Stimulated activated CD4-positive, alpha-beta T cell treated with anti-CD3 and anti-CD28 coated beads, TNF-alpha, amount 100 ng/mL, for 1 hour (primary cell): Measurements from ENCODE around the gene VSIG4.
A peak's percentile ranks its signal among the peaks of the same experiment; 100 is the strongest.
"Not testable (repeated sequence)": the region's sequence is repeated elsewhere in the genome, so short reads cannot be mapped to it uniquely, and the experiment has no call there.

ENCODE experiments used
- DNase-seq, 3 donors: peaks; one replicate each; pipeline ENCODE4 v3.0.0-alpha.2; 2020; ENCODE audit warnings: low read depth in 3 of 3, low spot score in 1 of 3

Gene VSIG4

GRCh38 chrX:66039944-66040343, at the start of gene VSIG4:
TSS of gene VSIG4 (minus strand) at chrX:66040080. CDS start at chrX:66039998, 82 bp downstream.
- DNase-seq, result no peak

- no peak for DNase-seq
These were observed 36.9 kb upstream of the VSIG4 start for GRCh38 chrX:66076801-66077200.

DNA sequence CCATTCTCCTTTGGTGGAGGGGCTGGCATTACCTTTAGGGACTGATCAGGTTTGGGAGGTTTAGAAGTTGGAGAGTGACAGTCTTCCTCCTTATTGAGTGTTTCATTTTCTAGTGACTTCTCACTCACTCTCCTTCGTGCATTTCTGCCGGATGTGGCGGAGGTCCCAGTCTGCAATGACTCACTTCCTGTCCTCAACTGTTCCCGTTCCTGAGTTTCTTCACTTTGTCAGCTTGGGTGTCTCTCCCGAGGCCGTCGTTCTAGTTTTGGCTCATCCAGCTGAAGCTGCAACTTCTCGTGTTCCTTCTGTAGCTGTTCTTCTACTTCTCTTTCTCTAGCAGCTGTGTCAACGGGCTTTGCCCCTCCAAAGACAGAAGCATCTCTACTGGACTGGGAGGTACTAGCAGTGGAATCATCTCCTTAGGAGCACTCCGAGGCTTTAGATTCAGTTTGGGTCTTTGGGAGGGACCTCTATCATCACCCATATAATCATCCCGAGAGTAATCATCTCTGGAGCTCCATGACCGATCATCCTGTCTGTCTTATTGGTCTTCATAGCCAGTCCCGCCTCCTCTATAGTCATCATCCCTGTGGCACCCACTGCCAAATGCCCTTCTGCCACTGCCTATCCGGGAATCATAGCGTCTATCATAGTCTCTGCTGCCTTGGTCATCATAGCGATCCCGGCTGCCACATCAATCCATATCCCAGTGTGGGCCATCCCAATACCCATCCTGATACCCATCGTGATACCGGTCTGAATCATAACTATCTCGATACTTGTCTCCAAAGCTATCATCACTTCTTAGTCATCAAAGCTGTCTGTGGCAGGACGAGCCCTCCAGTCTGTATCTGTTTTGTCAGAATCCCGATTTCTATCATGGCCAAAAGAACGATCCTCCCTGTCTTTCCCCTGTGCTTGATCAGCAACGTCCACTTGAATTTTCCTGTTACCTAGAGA, 35.3 kb upstream of the VSIG4 start:
- DNase-seq, result peak in 1 of 3 donors; percentile 1

DNA sequence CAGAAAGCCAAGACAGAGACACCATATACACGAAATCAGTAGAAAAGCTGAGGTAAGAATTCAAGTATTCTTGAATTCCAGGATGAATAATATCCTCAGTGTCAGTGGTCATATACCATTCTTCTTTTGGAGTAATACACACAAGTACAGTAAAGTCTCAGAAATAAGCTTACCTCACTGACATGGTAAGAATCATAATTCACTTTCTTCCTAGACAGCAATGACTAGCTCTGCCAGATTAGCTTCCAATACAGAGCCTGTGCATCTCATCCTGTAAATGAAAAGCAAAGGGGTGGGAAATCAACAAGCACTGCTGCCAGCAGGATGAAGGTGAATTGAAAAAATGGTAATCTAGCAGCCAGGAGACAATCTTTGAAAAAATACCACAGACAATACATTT, 31.2 kb upstream of the VSIG4 start:
- no peak for DNase-seq

- no peak for DNase-seq
These were observed 24.4 kb upstream of the VSIG4 start for GRCh38 chrX:66064261-66064660.

DNA sequence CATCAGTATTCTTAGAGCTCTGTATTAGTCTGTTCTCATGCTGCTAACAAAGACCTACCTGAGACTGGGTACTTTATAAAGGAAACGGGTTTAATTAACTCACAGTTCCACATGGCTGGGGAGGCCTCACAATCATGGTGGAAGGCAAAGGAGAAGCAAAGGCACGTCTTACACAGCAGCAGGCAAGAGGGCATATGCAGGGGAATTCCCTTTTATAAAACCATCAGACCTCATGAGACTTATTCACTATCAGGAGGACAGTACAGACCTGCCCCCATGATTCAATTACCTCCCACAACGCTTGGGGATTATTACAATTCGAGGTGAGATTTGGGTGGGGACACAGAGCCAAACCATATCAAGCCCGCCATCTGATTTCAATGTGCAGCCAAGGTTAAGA, 17.1 kb upstream of the VSIG4 start:
- not testable (repeated sequence) for DNase-seq

DNA sequence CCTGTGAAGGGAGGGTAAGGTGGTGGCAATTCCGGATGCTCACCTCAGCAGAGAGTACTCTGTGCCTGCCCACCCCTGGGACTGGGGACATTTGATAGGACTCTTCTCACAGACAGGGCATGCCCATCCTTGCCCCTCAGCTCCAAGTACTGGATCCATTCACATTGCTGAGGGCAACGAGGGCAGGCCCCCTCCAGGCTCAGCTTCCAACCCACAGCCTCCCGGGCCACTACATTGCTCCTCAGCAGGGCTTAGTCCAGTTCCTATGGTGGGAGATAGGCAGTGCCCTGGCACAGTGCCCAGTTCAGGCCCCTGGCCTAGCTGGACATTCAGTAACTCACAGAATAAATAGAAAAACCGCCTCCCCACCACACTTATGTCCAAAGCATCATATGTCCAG, 15.1 kb upstream of the VSIG4 start:
- DNase-seq, result no peak

DNA sequence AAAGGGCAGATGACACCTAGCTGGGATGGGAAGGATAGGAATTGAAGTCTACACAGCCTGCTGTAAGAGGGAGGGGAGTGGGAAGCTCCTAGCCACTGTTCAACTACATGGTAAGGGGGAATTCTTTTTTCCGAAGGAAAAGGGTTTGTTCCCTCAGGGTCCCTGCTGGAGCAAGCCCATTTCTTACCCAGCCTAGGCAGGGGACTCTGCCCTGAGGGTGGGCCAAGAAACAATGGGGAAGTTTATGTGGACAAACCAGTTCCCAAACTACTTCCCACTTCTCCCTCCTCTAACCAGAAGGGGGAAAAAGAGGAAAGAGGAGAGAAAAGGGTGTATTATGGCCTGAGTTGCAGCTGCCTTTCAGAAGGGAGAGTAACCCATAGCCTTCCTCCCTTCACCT, 13.5 kb upstream of the VSIG4 start:
- no peak for DNase-seq

DNA sequence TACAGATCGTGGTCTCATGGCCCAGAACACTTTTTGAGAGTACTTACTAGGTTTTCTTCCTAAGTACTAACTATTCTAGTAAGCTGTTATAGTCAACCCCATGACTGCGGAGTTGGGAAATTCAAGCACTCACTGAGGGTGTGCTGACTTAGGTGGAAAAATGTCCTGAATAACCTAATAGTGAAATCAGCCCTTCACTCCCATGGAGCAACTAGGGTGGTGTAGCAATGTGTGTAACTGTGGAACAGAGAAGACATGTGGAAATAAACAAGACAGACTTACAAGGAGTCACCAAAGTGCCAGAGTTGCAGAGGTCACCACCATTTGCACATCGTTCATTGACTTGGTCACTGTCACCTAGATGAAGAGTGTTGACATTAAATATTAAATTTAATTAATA, 12.1 kb upstream of the VSIG4 start:
- DNase-seq, result no peak

DNA sequence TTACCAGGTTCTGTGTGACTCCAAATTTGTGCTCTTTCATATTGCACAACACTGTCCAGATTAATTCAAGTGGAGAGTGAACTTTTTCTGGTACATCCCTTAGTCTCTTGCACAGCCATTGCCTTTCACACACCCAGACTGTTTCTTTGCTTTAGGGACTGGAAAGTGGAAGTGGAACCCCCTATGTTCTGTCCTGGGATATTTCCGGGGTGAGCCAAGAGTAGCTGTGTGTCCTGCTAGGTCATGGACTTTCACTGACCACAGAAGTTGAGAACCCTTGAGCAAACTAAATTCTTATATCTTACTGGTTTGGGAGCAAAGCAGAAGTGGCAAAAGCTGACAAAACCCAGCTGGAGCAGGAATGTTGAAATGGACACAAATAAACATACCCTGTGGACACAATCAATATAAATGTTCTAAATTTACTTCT, 10.3 kb upstream of the VSIG4 start:
- DNase-seq, result no peak

- no peak for DNase-seq
These were observed 9.2 kb upstream of the VSIG4 start for GRCh38 chrX:66049056-66049455.

DNA sequence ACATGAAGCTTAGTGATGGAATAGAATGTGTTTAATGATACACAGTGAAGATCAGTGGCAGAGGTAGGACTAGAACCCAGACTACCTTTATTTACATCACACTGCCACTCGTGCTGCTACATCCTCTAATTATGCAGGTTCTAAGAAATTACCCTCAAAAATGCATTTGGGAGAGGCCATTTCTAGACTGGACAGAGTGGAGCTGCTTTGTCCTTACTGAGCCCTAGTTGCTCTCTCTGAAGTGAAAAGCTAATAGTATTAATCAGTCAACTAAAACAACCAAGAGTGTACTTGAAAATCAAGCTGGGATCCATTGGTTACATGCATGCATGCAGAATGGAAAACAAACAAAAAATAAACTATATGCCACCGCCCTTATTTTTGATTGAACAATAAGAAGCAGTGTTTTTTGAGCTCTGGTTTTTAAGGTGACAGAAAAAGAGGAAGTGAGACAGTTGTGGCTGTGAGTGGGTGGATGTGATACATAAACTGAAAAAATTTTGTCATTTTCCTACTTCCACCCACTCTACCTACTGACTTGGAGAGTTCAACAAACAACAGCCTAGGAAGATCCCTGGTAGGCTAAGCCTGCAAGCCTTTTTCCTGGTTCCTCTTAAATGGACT, 6.8 kb upstream of the VSIG4 start:
- DNase-seq, result no peak

DNA sequence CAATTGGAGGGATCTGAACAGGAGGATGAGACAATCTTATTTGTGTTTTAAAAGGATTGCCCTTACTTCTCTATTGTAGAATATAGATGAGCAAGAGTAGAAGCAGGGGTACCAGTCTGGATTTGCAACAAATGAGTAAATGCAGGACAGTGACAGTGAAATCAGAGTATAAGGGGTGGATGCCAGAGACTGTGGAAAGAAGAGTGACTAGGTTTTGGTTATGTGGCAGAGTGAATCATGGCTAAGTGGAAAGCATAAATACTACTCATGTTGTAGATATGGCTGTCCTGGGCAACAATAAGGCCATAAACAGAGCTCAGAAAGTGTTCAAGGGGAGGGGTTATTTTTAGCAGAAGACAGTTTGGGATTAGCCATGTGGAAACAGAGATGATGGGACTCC, 6.0 kb upstream of the VSIG4 start:
- DNase-seq, result no peak

- DNase-seq, result no peak
These were observed 3.7 kb upstream of the VSIG4 start for GRCh38 chrX:66043584-66043983.

GRCh38 chrX:66042307-66043077, 2.6 kb upstream of the VSIG4 start:
- DNase-seq, result no peak

- DNase-seq, result no peak
These were observed 1.8 kb downstream of the VSIG4 start for GRCh38 chrX:66038115-66038514.

DNA sequence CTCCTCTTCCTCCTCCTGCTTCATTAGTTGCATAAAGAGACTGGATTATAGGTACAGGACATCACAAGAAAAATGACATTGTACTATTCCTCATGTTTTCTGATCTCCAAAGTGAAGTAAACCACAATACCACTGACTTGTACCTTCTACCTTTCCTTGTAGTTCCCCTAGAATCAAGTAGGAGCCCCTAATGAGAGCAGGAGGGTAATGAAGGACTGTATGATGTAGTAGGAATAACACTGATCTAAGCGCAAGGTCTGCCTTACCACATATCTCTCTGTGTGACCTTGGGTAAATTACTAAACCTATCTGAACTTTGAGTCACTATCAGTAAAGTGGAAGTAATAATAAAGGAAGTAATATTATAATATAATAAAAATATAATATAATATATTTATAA, 3.6 kb downstream of the VSIG4 start:
- DNase-seq, result no peak

- no peak for DNase-seq
These were observed 4.2 kb downstream of the VSIG4 start for GRCh38 chrX:66035667-66036066.

DNA sequence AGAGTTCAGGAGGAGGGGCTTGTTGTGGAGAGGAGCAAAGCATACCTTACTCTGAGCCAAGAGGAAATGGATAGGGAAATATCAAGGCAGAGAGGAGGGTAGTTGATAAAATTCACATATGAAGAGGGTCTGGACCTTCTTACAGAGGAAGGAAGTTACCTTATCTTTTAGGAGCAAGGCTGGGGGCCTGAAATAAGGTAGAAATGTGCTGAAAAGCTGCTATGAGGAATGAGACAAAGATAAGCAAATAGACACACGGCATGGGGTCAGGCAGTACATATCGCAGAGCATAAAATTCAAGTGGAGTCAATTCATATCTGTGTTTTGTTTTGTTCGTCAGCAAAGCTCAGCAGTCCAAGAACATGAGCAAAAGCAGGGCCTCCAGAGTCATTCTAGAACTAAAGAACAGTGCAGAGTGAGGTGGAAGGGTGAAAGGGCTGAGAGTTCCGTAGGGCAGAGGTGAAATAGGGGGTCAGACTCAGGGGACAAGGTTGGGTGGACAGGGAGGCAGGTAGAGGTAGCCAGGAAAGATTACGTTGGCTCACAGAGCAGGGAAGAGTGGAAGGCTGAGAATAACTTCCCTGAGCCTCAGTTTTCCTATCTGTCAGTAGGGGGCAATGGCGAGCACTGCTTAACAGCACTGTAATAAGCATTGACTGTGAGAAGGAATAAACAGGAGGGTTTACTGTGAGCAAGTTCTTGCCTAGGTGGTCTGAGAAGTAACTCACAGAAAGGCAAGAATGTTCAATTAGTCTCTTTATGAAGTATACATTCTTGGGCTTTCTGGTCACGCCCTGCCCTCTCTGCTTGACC, 9.2 kb downstream of the VSIG4 start:
- no peak for DNase-seq

DNA sequence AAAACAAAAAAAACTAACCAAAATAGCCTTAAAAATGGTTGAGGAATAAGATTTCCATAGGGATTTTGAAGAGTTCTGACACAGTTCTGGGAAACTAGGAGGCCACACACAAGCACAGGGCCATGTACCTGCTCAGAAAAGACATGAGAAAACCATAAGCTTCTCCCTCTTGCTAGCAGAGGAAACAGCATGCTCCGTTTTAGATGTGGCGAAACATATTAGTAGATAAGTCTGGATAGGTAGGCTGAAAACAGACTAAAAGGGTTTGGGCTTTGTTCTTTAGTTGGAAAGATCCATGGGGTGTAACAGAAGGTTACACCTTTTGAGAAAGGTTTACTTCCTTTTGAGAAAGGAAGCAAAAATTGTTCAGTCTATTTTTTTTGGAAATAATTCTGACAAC, 10.9 kb downstream of the VSIG4 start:
- no peak for DNase-seq

- no peak for DNase-seq
These were observed 15.3 kb downstream of the VSIG4 start for GRCh38 chrX:66024570-66024969.
